Neural cell (in vitro differentiated cells): ENCODE data around the gene ITGAE.

ENCODE experiments used
- CTCF ChIP-seq: fragments of 450-650 bp; IDR thresholded peaks from 2 replicates; pipeline ENCODE4 v1.5.1; 2014; ENCODE audit warnings: antibody characterized with exemption, mild to moderate bottlenecking, moderate library complexity; ENCODE audit not compliant: poor library complexity, severe bottlenecking
- EZH2 ChIP-seq: fragments of 200-600, 300-800 bp; shearing (Covaris generic), sonication (generic); IDR thresholded peaks from 2 replicates; pipeline ENCODE4 v1.6.1; 2014; ENCODE audit warnings: antibody characterized with exemption, low read length, borderline replicate concordance, mild to moderate bottlenecking; ENCODE audit not compliant: insufficient read depth, poor library complexity, severe bottlenecking
- POLR2AphosphoS5 ChIP-seq: IDR thresholded peaks from 2 replicates; pipeline ENCODE4 v1.6.1; 2012
- REST ChIP-seq: IDR thresholded peaks from 2 replicates; pipeline ENCODE4 v1.6.1; 2012; ENCODE audit warnings: borderline replicate concordance
- SMC3 ChIP-seq: fragments of 450-650 bp; conservative IDR thresholded peaks from 2 replicates; pipeline ENCODE4 v1.6.1; 2014; ENCODE audit warnings: antibody characterized with exemption, mild to moderate bottlenecking, moderate library complexity; ENCODE audit not compliant: poor library complexity

DNA sequence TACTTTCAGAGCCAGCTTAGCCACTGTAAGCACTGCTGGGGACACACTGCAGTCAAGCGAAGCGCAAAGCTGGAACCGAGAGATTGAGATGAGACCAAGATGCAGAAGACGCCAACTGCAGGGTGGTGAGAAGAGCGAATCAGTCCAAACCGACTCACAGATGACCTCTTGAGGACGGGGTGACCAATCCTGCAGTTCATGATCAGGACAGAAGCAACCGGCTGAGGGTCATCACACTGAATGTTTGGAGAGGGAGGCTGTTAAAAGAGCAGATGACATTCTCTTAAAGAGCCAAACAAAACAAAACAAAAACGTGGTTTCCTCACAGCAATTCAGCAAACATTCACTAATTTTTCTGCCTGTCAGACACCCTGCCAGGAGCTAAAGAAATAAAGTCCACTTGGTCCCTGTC is 68.8 kb downstream of the ITGAE start:
- TF ChIP-seq CTCF (no peak), POLR2AphosphoS5 (no peak), EZH2 (no peak), SMC3 (no peak), REST (no peak)
